Hindlimb muscle (tissue), 1 donor: ENCODE measurements around the gene LSM4. TPM values are rescaled to one million over a fixed set of nuclear protein-coding genes. Genes with fewer than 3 reads are reported as not detected.

ENCODE experiments used
- DNase-seq: peaks from one replicate; pipeline ENCODE4 v3.0.0-alpha.2; 2013
- polyA plus RNA-seq: library from polyadenylated mRNA; unstranded; fragments of 120-200 nt; gene quantifications from one replicate; pipeline ENCODE4 v1.2.1, GENCODE V29; 2013; ENCODE audit not compliant: insufficient read length

Gene LSM4
- polyA plus RNA-seq, 1 donor = 93.0 TPM

GRCh38 chr19:18274219-18274780, 48.6 kb downstream of the LSM4 start, which contains the start of gene IQCN:
TSS of gene IQCN (minus strand) at chr19:18274452. CDS start at chr19:18269478, 4,974 bp downstream.
- no peak for DNase-seq

GRCh38 chr19:18273561-18274218, 49.2 kb downstream of the LSM4 start:
- no peak for DNase-seq

DNA sequence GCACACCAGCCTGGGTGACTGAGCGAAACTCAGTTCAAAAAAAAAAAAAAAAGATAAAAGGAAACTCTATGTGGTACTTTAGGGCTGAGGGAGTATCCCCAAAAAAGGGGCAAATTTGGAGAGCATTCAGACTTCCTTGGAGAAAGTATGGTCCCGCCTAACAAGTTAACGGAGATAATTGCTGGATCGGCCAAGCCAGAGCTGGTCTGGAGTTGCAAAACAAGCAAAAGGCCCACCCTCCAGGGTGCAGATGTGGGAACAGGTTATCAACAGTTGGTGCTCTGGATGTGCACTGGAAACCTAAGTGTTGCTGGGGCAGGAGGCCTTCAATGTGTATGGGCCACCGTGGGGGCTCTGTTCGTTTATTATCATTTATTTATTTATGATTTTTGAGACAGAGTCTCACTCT, 51.4 kb downstream of the LSM4 start:
- DNase-seq = no peak

DNA sequence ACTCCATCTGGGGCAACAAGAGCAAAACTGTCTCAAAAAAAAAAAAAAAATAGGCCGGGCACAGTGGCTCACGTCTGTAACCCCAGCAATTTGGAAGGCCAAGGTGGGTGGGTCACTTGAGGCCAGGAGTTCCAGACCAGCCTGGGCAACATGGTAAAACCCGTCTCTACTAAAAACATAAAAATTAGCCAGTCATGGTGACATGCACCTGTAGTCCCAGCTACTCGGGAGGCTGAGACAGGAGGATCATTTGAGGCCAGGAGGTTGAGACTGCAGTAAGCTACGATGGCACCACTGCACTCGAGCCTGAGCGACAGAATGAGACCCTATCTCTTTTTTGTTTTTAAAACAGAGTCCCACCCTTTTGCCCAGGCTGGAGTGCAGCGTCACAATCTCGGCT, 52.5 kb downstream of the LSM4 start:
- no peak for DNase-seq

DNA sequence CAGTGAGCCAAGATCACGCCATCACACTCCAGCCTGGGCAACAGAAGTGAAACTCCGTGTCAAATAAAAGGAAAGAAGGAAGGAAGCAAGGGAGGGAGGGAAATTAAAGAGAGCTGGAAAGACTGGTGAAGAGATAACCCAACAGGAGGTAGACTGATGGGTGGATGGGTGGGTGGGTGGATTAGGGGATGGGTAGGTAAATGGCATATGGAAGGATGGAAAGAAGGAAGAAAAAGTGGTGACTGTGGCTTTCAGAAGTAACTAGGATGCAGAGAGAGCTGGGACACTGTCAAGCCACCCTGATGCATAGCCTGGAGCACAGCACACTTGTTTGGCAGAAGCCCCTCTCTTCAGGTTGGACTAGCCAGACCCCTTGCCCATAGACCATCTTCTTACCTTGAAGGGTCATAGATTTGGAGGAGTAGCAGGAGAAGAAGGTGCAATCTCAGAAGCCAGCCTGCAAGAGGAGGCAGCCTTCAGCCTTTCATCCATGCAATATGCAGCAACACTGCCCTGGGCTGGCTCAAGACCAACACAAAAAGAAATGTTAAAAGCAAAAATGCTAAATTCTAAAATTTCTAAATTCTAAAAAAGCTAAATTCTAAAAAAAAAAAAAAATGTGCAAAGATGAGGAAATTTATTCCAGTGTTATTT, 53.7 kb downstream of the LSM4 start:
- DNase-seq = no peak

DNA sequence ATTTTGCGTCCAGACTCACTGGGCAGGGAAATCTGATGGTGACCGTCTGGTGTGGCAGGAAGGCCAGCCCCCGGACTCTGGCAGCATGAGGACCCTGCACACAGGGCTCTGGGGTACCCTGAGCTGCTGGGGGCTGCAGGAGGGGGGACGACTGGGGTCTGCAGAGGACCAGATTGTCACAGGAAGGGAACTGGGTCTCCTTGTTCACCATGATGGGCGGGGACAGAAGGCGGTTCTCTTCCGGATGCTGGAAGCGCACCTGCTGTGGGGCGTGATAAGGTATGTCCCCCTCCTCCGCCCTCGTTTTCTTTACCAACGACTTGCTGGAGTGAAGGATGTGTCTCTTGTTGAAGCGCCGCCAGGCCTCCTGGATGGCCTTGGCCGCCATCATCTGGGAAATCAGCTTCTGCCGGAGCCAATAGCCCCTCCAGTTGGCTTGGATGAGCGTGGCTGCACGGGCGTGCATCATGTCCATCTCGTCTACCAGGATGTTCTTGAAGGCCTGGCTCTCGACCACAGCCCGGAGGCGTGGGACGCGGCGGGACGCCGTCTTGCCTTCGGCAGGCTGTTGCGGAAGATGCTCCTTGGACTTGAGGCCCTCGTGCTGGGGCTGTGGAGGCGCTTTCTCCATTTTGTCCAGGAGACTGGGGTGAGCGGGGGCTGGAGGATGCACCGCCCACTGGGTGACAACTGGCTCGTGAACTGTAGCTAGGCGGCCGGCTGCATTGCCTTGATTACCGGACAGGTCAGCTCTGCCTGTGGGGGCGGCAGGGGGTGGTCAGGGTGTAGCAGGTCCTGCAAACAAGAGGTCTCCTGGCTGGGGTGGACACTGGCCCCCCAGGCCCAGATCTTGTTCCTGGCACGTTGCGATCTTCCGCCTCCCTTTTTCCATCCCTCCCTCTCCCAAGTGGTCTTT, 55.8 kb downstream of the LSM4 start:
- DNase-seq = no peak

- DNase-seq = no peak
These were observed 57.3 kb downstream of the LSM4 start for GRCh38 chr19:18265582-18265981.

- no peak for DNase-seq
These were observed 57.8 kb downstream of the LSM4 start for GRCh38 chr19:18264971-18265540.

DNA sequence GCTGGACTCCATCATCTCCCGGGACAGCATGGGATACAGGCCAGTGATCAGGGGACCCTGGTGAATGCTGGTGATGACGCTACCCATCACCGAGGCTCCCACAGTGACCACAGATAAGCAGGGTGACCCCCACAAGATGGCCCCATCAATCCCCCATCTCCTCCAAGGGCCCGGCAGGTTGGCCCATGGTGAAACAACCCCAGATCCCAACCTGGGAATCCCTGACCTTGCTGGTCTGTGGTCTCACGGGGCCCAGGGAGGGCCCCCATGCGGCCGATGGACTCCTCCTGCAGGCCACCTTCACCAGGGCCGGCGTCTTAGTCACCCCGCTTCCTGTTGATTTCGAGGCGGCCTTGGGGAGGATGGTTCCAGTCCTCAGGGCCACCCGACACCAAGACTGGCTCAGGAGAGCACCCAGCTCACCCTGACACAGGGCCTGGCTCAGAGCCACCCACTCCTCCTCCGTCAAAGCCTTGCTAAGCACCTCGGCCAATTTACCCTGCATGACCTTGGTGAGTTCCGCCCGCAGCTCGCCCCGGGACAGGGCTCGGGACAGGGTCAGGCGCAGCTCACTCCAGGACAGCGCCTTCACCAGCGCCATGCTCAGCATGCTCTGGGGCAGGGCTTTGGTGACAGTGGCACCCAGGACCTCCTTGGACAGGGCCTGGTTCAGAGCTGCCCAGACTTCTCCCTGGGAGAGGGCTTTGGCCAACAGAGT, 58.6 kb downstream of the LSM4 start:
- no peak for DNase-seq

- DNase-seq = no peak
These were observed 59.3 kb downstream of the LSM4 start for GRCh38 chr19:18263324-18264136.

DNA sequence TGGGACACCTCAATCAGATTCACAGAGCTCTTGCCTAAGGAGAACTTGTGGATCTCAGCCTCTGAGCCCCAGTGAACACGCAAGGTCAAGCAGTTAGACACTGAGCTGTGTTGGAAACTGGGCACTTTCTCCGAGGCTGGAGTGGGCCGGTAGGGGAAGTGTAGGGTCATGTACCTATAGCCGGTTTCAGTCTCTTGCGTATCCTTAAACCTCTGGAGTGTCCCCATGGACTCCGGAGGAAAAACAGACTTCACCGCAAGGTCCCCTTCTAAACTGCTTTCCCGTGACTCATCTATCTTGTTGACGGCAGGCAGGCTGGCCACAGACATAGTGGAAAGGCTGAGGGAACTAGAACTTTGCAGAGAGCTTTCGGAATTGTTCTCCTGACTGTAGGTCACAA, 60.0 kb downstream of the LSM4 start:
- no peak for DNase-seq

GRCh38 chr19:18262144-18262543, 60.7 kb downstream of the LSM4 start:
- no peak for DNase-seq

- no peak for DNase-seq
These were observed 61.4 kb downstream of the LSM4 start for GRCh38 chr19:18261474-18261873.

GRCh38 chr19:18259893-18260292, 63.0 kb downstream of the LSM4 start:
- DNase-seq = no peak

- DNase-seq = no peak
These were observed 65.1 kb downstream of the LSM4 start for GRCh38 chr19:18257503-18258470.
